ENCODE data around the gene TIMP2. TPM values are rescaled to one million over a fixed set of nuclear protein-coding genes. Genes with fewer than 3 reads are reported as not detected.

Gene TIMP2
- total and polyA plus RNA-seq, 8 donors: 158 to 313 (median 179) TPM

DNA sequence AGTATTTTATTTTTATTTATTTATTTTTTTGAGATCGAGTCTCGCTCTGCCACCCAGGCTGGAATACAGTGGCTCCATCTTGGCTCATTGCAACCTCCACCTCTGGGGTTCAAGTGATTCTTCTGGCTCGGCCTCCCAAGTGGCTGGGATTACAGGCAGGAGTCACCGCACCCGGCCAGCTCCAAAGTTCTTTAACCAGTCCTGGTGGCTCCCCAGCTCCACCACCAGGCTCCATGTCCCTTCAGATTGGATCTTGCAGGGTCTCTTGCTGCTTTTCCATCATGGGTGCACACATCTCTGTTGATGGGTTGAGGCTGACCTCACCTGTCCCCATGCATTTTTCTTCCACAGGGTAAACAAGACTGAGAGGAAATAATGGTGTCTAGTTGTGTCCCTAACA is 76.2 kb downstream of the TIMP2 start:
- Histone ChIP-seq H3K27ac (no peak overlapping the region), H3K27me3 (no peaks in the 10 kb centered on the region), H3K4me3 (no peak overlapping the region), H3K36me3 (peaks cover 0 to 15% of the 10 kb centered on the region in 2 donors), H3K9me3 (no peaks in the 10 kb centered on the region), H3K4me1 (no peaks in the 10 kb centered on the region)
- ATAC-seq: no peak
- intact Hi-C loops (cut with DNase I): no loop called here
- TF ChIP-seq, protein P1, sequence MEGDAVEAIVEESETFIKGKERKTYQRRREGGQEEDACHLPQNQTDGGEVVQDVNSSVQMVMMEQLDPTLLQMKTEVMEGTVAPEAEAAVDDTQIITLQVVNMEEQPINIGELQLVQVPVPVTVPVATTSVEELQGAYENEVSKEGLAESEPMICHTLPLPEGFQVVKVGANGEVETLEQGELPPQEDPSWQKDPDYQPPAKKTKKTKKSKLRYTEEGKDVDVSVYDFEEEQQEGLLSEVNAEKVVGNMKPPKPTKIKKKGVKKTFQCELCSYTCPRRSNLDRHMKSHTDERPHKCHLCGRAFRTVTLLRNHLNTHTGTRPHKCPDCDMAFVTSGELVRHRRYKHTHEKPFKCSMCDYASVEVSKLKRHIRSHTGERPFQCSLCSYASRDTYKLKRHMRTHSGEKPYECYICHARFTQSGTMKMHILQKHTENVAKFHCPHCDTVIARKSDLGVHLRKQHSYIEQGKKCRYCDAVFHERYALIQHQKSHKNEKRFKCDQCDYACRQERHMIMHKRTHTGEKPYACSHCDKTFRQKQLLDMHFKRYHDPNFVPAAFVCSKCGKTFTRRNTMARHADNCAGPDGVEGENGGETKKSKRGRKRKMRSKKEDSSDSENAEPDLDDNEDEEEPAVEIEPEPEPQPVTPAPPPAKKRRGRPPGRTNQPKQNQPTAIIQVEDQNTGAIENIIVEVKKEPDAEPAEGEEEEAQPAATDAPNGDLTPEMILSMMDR (IDR thresholded peaks at IDR 0.05): no peak
- no peak for DNase-seq

DNA sequence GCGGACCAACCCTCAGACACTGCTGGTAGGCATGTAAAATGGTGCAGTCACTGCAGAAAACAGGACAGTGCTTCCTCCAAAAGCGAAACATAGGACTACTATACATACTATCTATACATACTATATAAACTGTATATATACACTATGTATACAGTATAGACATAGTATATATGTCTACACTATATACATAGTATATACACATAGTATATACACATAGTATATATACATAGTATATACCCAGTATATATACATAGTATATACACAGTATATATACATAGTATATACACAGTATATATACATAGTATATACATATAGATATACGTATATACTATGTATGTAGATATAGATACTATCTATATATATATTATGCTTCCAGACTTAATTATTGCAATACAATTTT is 78.1 kb downstream of the TIMP2 start:
- no peaks in the 10 kb centered on the region for H3K4me1 ChIP-seq
- no peak overlapping the region for H3K4me3 ChIP-seq
- TF ChIP-seq, protein P1 (IDR thresholded peaks at IDR 0.05): no peak
- H3K36me3 ChIP-seq: no peaks in the 10 kb centered on the region
- intact Hi-C loops (cut with DNase I): no loop called here
- ATAC-seq (no peak), DNase-seq (no peak)
- H3K27me3 ChIP-seq: no peaks in the 10 kb centered on the region
- no peak overlapping the region for H3K27ac ChIP-seq
- no peaks in the 10 kb centered on the region for H3K9me3 ChIP-seq

DNA sequence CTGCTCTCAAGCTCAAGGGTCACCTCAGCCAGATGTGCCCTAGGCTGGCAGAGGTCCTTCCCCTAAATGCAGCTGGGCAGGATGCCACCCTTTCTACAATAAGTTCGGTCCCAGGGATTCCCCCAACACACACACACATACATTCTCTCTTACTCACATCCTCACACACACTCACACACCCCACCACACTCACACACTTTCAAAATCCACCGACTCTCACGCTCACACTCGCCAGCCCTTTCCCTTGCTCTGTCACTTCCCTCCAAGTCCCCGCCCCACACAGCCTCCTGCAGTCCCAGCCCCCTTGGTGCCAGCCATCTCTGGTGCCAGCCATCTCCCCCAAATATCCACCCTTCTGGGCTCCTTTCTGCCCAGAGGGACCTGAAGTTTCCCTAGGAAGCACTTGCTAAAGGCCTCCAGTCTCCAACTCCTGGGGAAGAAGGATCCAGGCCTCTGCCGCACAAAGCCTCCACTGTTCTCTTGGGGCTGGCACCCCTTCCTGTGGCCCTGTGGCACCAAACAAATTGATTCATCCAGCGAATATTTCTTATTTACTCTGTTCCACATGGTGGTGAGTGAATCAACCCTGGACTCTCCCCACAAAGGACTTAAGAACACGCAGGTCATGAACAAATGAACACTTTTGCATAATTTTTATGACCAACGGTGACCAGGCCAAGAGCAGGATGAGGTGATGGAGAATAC is 80.7 kb downstream of the TIMP2 start:
- TF ChIP-seq, protein P1 (IDR thresholded peaks at IDR 0.05): no peak
- no peak overlapping the region for H3K27ac ChIP-seq
- DNase-seq (no peak), ATAC-seq (no peak)
- no peaks in the 10 kb centered on the region for H3K9me3 ChIP-seq
- H3K36me3 ChIP-seq: no peaks in the 10 kb centered on the region
- no peaks in the 10 kb centered on the region for H3K27me3 ChIP-seq
- intact Hi-C loops (cut with DNase I): no loop called here
- H3K4me1 ChIP-seq: peaks cover 6 to 12% of the 10 kb centered on the region in 2 donors
- no peak overlapping the region for H3K4me3 ChIP-seq

DNA sequence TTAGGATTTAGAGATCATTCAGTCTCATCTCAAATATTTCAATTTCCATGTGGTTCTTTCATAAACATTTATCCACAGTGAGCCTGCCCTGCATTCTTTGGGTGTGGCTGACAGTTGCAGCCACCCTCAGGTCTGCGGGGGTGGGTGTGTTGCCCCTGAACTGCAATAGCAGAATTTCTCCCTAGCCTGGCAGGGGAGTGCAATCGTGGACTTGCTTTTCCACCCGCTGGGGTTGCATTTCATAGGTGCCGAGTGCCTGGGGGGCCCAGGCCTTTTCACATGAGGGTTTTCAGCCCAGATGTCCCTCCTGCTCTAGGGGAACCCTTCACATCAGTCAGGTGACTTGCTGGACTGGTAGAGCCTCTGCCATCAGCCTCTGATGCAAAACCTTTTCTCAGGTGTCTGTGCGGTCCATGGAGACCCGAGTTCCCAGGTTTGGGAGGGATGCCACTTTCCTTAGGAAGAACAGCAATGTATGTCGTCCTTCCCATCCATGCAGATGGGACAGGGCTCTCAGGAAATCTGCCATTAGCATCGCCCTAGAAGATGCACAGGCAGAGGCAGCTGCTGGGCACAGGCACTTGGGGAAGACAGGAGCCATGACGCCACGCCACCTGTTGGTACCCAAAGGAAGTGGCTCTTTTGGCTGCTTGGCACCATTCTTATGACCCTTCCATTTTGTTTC is 82.2 kb downstream of the TIMP2 start:
- peaks cover 14 to 26% of the 10 kb centered on the region in 2 donors for H3K4me1 ChIP-seq

More for the DNA sequence above, 82.2 kb downstream of the TIMP2 start:
- Histone ChIP-seq H3K36me3 (peaks cover 0 to 5% of the 10 kb centered on the region in 2 donors), H3K27ac (no peak overlapping the region), H3K9me3 (no peaks in the 10 kb centered on the region), H3K4me3 (no peak overlapping the region), H3K27me3 (no peaks in the 10 kb centered on the region)
- intact Hi-C loops (cut with DNase I): no loop called here
- DNase-seq (peak in 3 of 4 donors; percentile 19 to 81 (median 59)), ATAC-seq (no peak)
- TF ChIP-seq, protein P1 (IDR thresholded peaks at IDR 0.05): peak; percentile 24 to 63
